Iris pigment epithelial cell (primary cell): ENCODE data around the gene EXOC5.
"Not testable (repeated sequence)": the region's sequence is repeated elsewhere in the genome, so short reads cannot be mapped to it uniquely, and the experiment has no call there.

Experiments
- DNase-seq: peaks from one replicate; pipeline ENCODE4 v3.0.0-alpha.2; 2011; ENCODE audit warnings: low read depth

EXOC5 gene

GRCh38 chr14:57254884-57255283 is 13.8 kb downstream of the EXOC5 start:
- no peak for DNase-seq

- peak; percentile 11 for DNase-seq
These were observed 21.6 kb downstream of the EXOC5 start for GRCh38 chr14:57246933-57247657.

GRCh38 chr14:57245941-57246340 is 22.8 kb downstream of the EXOC5 start:
- DNase-seq: peak; percentile 31

- DNase-seq: peak; percentile 21
These were observed 24.6 kb downstream of the EXOC5 start for GRCh38 chr14:57244106-57244505.

GRCh38 chr14:57243320-57243719 is 25.4 kb downstream of the EXOC5 start:
- no peak for DNase-seq

GRCh38 chr14:57240115-57240514 is 28.6 kb downstream of the EXOC5 start:
- DNase-seq: not testable (repeated sequence)

- no peak for DNase-seq
These were observed 36.7 kb downstream of the EXOC5 start for GRCh38 chr14:57232006-57232405.

GRCh38 chr14:57228320-57228719 is 40.4 kb downstream of the EXOC5 start:
- not testable (repeated sequence) for DNase-seq

- no peak for DNase-seq
These were observed 41.6 kb downstream of the EXOC5 start for GRCh38 chr14:57227083-57227482.

GRCh38 chr14:57221931-57222330 is 46.8 kb downstream of the EXOC5 start:
- no peak for DNase-seq

GRCh38 chr14:57212919-57213318 is 55.8 kb downstream of the EXOC5 start:
- DNase-seq: peak; percentile 58

- DNase-seq: peak; percentile 67
These were observed 59.1 kb downstream of the EXOC5 start for GRCh38 chr14:57209561-57209960.

- peak; percentile 16 for DNase-seq
These were observed 62.8 kb downstream of the EXOC5 start for GRCh38 chr14:57205938-57206337.

- DNase-seq: not testable (repeated sequence)
These were observed 66.0 kb downstream of the EXOC5 start for GRCh38 chr14:57202672-57203071.

GRCh38 chr14:57199921-57200320 is 68.8 kb downstream of the EXOC5 start:
- peak; percentile 88 for DNase-seq

GRCh38 chr14:57189070-57189469 is 79.6 kb downstream of the EXOC5 start:
- peak; percentile 35 for DNase-seq

- peak; percentile 15 for DNase-seq
These were observed 85.8 kb downstream of the EXOC5 start for GRCh38 chr14:57182760-57183503.

GRCh38 chr14:57179273-57179672 is 89.4 kb downstream of the EXOC5 start:
- DNase-seq: no peak

GRCh38 chr14:57174466-57174865 is 94.2 kb downstream of the EXOC5 start:
- DNase-seq: no peak

GRCh38 chr14:57171903-57172302 is 96.8 kb downstream of the EXOC5 start:
- DNase-seq: no peak

- DNase-seq: no peak
These were observed 97.3 kb downstream of the EXOC5 start for GRCh38 chr14:57171363-57171762.

- no peak for DNase-seq
These were observed 98.8 kb downstream of the EXOC5 start for GRCh38 chr14:57169901-57170300.

- no peak for DNase-seq
These were observed 100.5 kb downstream of the EXOC5 start for GRCh38 chr14:57168138-57168679.
